Smooth muscle cell (in vitro differentiated cells): Measurements from ENCODE around the gene PDLIM7. TPM values are rescaled to one million over a fixed set of nuclear protein-coding genes. Genes with fewer than 3 reads are reported as not detected.

Source experiments
- DNase-seq: peaks from one replicate; lab custom pipeline; 2025; ENCODE audit not compliant: unreplicated experiment; lab: John Stamatoyannopoulos, UW
- H2AFZ ChIP-seq: fragments of 200-600 bp; sonication (generic); 2 replicates; pipeline ENCODE4 v1.6.0; 2016; ENCODE audit warnings: antibody characterized with exemption, low read depth, mild to moderate bottlenecking
- H3F3A ChIP-seq: fragments of 200-600 bp; sonication (generic); 2 replicates; pipeline ENCODE4 v1.6.0; 2017; ENCODE audit warnings: antibody characterized with exemption, low read depth
- H3K27ac ChIP-seq: fragments of 200-600 bp; sonication (generic); 2 replicates; pipeline ENCODE4 v1.5.1; 2016; ENCODE audit warnings: low read depth, mild to moderate bottlenecking
- H3K27me3 ChIP-seq: fragments of 200-600 bp; sonication (generic); 2 replicates; pipeline ENCODE4 v1.6.1; 2016; ENCODE audit warnings: low read depth, mild to moderate bottlenecking
- H3K36me3 ChIP-seq: fragments of 200-600 bp; sonication (generic); 2 replicates; pipeline ENCODE4 v1.5.1; 2016; ENCODE audit warnings: low read depth
- H3K4me1 ChIP-seq: fragments of 200-600 bp; sonication (generic); 2 replicates; pipeline ENCODE4 v1.5.1; 2016; ENCODE audit warnings: low read depth
- H3K4me2 ChIP-seq: fragments of 200-600 bp; sonication (generic); 2 replicates; pipeline ENCODE4 v1.6.0; 2016; ENCODE audit warnings: mild to moderate bottlenecking
- H3K4me3 ChIP-seq: fragments of 200-600 bp; sonication (generic); 2 replicates; pipeline ENCODE4 v1.5.1; 2016; ENCODE audit warnings: mild to moderate bottlenecking
- H3K79me2 ChIP-seq: fragments of 200-600 bp; sonication (generic); 2 replicates; pipeline ENCODE4 v1.6.0; 2016; ENCODE audit warnings: low read depth, mild to moderate bottlenecking
- H3K9ac ChIP-seq: fragments of 200-600 bp; sonication (generic); 2 replicates; pipeline ENCODE4 v1.6.0; 2016; ENCODE audit warnings: low read depth
- H3K9me3 ChIP-seq: fragments of 200-600 bp; sonication (generic); replicated peaks from 2 replicates; pipeline ENCODE4 v1.5.1; 2016; ENCODE audit warnings: low read depth
- H4K20me1 ChIP-seq: fragments of 200-600 bp; sonication (generic); 2 replicates; pipeline ENCODE4 v1.6.0; 2016; ENCODE audit warnings: low read depth
- WGBS: methylation state at CpG from one replicate; pipeline ENCODE4 v1.1.7; 2016; ENCODE audit warnings: low lambda C conversion rate; 5-methylcytosine and 5-hydroxymethylcytosine counted together
- polyA plus RNA-seq: library from polyadenylated mRNA; unstranded; fragments of >200 nt; fragmentation: Nextera tagmentation; extraction: Ambion mirVana; gene quantifications from 2 replicates; pipeline ENCODE4 v1.2.1, GENCODE V29; 2016
- total RNA-seq: library from RNA; depleted of rRNA; stranded (reverse); fragments of >200 nt; gene quantifications from 2 replicates; pipeline ENCODE4 v1.2.3, GENCODE V29; 2014
- TF ChIP-seq, protein P1 (sequence below): fragments of 200-600 bp; sonication (generic); IDR thresholded peaks from 2 replicates; pipeline ENCODE4 v1.5.1; 2017; ENCODE audit warnings: borderline replicate concordance, mild to moderate bottlenecking, antibody characterized with exemption; ENCODE audit not compliant: insufficient read depth, poor library complexity, severe bottlenecking

Gene PDLIM7
- total and polyA plus RNA-seq, 2 experiments from 2014 or later = 235 to 511 TPM

DNA sequence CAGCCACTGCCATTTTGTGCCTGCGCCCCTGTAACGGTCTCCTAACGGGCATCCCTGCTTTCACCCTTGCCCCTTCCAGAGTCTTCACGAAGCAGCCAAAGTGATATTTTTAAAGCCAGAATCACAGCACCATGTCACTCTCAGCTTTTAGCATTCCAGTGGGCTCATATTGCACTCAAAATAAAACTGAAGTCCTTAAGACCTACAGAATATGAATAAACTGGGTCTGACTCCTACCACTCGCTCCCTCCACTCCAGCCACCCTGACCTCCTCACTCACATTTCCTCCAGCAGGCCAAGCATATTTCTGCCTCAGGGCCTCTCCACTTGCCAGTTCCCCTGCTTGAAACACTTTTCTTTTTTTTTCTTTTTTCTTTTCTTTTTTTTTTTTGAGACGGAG, 2.4 kb upstream of the PDLIM7 start:
- 79% methylated on average over 6 of the region's 6 CpGs for WGBS

DNA sequence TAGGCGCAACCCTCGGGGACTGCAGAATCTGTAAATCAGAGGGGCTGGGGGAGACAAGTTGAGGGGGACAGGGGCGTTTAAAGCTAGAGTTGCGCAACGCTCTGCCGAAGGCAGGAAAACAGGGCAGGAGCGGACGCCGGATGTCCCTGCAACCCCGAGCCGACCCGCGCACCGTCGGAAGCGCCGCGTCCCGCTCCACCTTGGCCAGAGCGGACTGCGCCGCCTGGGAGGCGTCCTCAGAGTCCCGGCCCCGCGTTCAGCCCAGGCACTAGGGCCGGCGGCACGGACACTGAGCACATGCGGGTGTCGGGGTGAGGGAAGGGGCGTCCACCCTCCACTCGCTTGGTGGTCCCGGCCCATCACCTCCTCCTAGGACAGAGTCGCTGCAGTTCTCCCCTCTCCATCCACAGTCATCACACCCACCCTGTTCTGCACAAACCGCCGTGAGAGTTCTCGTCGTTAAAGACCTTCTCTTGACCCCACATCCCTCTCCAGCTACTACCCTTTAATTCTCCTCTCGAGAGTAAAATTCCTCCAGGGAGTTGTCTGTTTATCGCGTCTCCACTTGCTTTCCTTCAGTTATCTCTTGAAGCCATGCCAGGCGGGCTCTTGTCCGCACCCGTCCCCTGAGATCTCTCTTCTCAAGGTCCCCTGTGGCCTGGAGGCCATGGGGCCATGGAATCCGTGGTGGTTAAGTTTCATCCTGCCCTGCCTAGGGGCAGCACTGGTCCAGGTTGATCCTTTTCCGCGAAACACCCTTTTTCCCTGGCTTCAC, 796 bp upstream of the PDLIM7 start:
- H3F3A ChIP-seq = peaks cover 22% of the 10 kb centered on the region
- H3K9ac ChIP-seq = peak overlapping the region; percentile 14
- H3K36me3 ChIP-seq = no peaks in the 10 kb centered on the region
- no peaks in the 10 kb centered on the region for H3K27me3 ChIP-seq
- H3K27ac ChIP-seq = peak overlapping the region; percentile 27
- H3K79me2 ChIP-seq = peaks cover 16% of the 10 kb centered on the region
- peaks cover 13% of the 10 kb centered on the region for H4K20me1 ChIP-seq
- no peak for DNase-seq
- WGBS = 14% methylated on average over 36 of the region's 48 CpGs
- TF ChIP-seq, protein P1, sequence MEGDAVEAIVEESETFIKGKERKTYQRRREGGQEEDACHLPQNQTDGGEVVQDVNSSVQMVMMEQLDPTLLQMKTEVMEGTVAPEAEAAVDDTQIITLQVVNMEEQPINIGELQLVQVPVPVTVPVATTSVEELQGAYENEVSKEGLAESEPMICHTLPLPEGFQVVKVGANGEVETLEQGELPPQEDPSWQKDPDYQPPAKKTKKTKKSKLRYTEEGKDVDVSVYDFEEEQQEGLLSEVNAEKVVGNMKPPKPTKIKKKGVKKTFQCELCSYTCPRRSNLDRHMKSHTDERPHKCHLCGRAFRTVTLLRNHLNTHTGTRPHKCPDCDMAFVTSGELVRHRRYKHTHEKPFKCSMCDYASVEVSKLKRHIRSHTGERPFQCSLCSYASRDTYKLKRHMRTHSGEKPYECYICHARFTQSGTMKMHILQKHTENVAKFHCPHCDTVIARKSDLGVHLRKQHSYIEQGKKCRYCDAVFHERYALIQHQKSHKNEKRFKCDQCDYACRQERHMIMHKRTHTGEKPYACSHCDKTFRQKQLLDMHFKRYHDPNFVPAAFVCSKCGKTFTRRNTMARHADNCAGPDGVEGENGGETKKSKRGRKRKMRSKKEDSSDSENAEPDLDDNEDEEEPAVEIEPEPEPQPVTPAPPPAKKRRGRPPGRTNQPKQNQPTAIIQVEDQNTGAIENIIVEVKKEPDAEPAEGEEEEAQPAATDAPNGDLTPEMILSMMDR = no peak
- H3K4me2 ChIP-seq = peak overlapping the region; percentile 83
- H3K4me3 ChIP-seq = peak overlapping the region; percentile 66
- H3K9me3 ChIP-seq = no peaks in the 10 kb centered on the region
- peaks cover 43% of the 10 kb centered on the region for H3K4me1 ChIP-seq
- no peak overlapping the region for H2AFZ ChIP-seq

More for the DNA sequence above, 2.4 kb upstream of the PDLIM7 start:
- Histone ChIP-seq H3K9ac (no peak overlapping the region), H3K27ac (peak overlapping the region; percentile 4), H3K4me3 (no peak overlapping the region), H3K4me1 (peaks cover 26% of the 10 kb centered on the region), H3K36me3 (no peaks in the 10 kb centered on the region), H3K9me3 (no peaks in the 10 kb centered on the region), H3K27me3 (no peaks in the 10 kb centered on the region), H3K4me2 (no peak overlapping the region), H3F3A (peaks cover 13% of the 10 kb centered on the region), H4K20me1 (no peaks in the 10 kb centered on the region), H3K79me2 (peaks cover 4% of the 10 kb centered on the region), H2AFZ (no peak overlapping the region)
- DNase-seq = no peak
- TF ChIP-seq, protein P1 = no peak

DNA sequence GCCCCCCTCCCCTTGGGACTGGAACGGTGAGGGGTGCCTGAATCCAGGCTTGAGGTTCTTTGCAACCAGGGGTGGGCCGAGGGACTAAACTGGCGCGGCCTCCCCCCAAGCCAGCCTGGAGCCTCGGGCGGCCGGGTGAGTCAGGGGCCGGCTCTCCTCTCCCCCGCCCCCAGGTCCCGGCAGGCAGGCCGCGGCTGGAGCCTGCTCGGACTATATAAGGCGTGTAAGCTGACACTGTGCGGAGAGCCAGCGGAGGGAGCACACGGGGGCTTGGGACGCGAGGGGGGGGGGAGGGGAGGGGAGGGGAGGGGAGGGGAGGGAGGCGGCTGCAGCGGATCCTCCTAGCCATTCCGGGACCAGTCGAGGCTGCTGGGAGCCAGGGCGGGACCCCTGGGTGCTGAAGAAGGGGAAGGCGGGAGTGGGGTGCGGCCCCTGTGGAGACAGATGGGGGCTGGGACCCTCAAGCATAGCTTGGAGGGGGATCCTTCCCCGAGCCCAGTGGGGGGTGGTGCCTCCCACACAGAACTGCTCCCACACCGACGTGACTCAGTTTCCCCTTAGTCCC, 595 bp downstream of the PDLIM7 start:
- Histone ChIP-seq H3K4me3 (peak overlapping the region; percentile 66), H3K27ac (peak overlapping the region; percentile 96), H3K4me2 (peak overlapping the region; percentile 99), H3K9me3 (no peaks in the 10 kb centered on the region), H4K20me1 (peaks cover 27% of the 10 kb centered on the region), H3K4me1 (peaks cover 43% of the 10 kb centered on the region), H3K36me3 (no peaks in the 10 kb centered on the region), H2AFZ (no peak overlapping the region), H3K9ac (peak overlapping the region; percentile 90), H3K27me3 (no peaks in the 10 kb centered on the region), H3F3A (peaks cover 29% of the 10 kb centered on the region), H3K79me2 (peaks cover 29% of the 10 kb centered on the region)
- TF ChIP-seq, protein P1 = no peak
- DNase-seq = peak; percentile 72
- WGBS = 0% methylated on average over 9 of the region's 29 CpGs
